GM12878 (cell line): Measurements from ENCODE around the gene EIF2A.

Source experiments
- CBFB ChIP-seq: IDR thresholded peaks from 2 replicates; pipeline ENCODE4 v1.6.1; 2016; ENCODE audit warnings: antibody characterized with exemption, low read depth
- NBN ChIP-seq: fragments of 450-650 bp; IDR thresholded peaks from 2 replicates; pipeline ENCODE4 v1.6.1; 2016
- POLR2A ChIP-seq: IDR thresholded peaks from 2 replicates; pipeline ENCODE4 v1.6.1; 2011; ENCODE audit warnings: low read depth, mild to moderate bottlenecking, low read length
- SPI1 ChIP-seq: IDR thresholded peaks from 2 replicates; pipeline ENCODE4 v1.6.1; 2011; ENCODE audit warnings: low read depth, mild to moderate bottlenecking, low read length, moderate library complexity, borderline replicate concordance; ENCODE audit not compliant: insufficient read depth
- TCF7 ChIP-seq: IDR thresholded peaks from 2 replicates; pipeline ENCODE4 v1.6.1; 2014; ENCODE audit warnings: antibody characterized with exemption, borderline replicate concordance
- TF ChIP-seq, protein P1 (sequence below), 3 experiments: IDR thresholded peaks in 2 of 3; conservative IDR thresholded peaks in 1 of 3; 2 replicates each; pipeline ENCODE4 v1.5.1; 2011; ENCODE audit warnings: low read depth in 3 of 3, low read length in 3 of 3, mild to moderate bottlenecking in 3 of 3, control low read depth in 2 of 3, moderate library complexity in 2 of 3, inconsistent platforms in 1 of 3, mixed read lengths in 1 of 3; ENCODE audit not compliant: control insufficient read depth in 2 of 3, insufficient read depth in 1 of 3; ENCODE audit errors: extremely low read depth in 1 of 3
- TF ChIP-seq, protein P2 (sequence below): IDR thresholded peaks from 2 replicates; pipeline ENCODE4 v1.6.1; 2012; ENCODE audit warnings: low read depth, low read length, improper control_type of control experiment

DNA sequence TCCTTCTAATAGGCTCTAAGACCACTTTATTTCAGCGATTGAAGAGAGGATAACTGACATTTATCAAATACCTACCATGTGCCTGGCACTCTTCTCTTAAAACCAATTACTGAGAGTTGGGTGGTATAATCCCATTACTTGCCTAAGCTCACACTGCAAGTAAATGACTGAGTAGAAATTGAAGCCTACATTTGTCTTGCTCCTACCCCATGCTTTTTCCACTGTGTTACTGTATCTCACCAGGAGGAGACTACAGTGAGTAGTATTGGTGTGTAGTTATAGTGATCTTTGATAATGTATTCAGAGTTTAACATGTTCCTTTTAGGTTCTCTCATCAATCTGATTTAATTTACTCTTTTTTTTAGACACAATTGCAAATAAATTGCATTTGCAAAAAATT is 20.7 kb downstream of the EIF2A start:
- TF ChIP-seq TCF7 (no peak), CBFB (no peak), POLR2A (no peak), NBN (no peak), SPI1 (no peak)
- TF ChIP-seq, protein P1, sequence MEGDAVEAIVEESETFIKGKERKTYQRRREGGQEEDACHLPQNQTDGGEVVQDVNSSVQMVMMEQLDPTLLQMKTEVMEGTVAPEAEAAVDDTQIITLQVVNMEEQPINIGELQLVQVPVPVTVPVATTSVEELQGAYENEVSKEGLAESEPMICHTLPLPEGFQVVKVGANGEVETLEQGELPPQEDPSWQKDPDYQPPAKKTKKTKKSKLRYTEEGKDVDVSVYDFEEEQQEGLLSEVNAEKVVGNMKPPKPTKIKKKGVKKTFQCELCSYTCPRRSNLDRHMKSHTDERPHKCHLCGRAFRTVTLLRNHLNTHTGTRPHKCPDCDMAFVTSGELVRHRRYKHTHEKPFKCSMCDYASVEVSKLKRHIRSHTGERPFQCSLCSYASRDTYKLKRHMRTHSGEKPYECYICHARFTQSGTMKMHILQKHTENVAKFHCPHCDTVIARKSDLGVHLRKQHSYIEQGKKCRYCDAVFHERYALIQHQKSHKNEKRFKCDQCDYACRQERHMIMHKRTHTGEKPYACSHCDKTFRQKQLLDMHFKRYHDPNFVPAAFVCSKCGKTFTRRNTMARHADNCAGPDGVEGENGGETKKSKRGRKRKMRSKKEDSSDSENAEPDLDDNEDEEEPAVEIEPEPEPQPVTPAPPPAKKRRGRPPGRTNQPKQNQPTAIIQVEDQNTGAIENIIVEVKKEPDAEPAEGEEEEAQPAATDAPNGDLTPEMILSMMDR (IDR thresholded peaks at IDR 0.05 in 2 of 3, conservative IDR thresholded peaks at IDR 0.05 in 1 of 3; ENCODE audit: control insufficient read depth in 2 of 3, extremely low read depth in 1 of 3, insufficient read depth in 1 of 3, low read depth in 3 of 3, low read length in 3 of 3), result no peak
- TF ChIP-seq, protein P2, sequence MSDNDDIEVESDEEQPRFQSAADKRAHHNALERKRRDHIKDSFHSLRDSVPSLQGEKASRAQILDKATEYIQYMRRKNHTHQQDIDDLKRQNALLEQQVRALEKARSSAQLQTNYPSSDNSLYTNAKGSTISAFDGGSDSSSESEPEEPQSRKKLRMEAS, result no peak
